Trophoblast cell (in vitro differentiated cells and primary cell): ENCODE measurements around the gene SLAMF7.

Experiments used
- DNase-seq, 2 donors: peaks; one replicate each; pipeline ENCODE4 v3.0.0-alpha.2; 2016
- H2AFZ ChIP-seq: 2 replicates; pipeline ENCODE4 v1.6.1; 2013; ENCODE audit warnings: low read length, moderate library complexity, mild to moderate bottlenecking; ENCODE audit not compliant: insufficient read depth, poor library complexity
- H2AK5ac ChIP-seq: 2 replicates; pipeline ENCODE4 v1.6.1; 2013; ENCODE audit warnings: mild to moderate bottlenecking, low read length
- H2BK120ac ChIP-seq: 2 replicates; pipeline ENCODE4 v1.6.1; 2013; ENCODE audit warnings: low read length, mild to moderate bottlenecking, moderate library complexity; ENCODE audit not compliant: insufficient read depth, poor library complexity
- H2BK12ac ChIP-seq: 2 replicates; pipeline ENCODE4 v1.6.1; 2013; ENCODE audit warnings: mild to moderate bottlenecking, low read length, moderate library complexity
- H2BK5ac ChIP-seq: 2 replicates; pipeline ENCODE4 v1.6.1; 2013; ENCODE audit warnings: low read length, low read depth, moderate library complexity, mild to moderate bottlenecking; ENCODE audit not compliant: poor library complexity
- H3K14ac ChIP-seq: 2 replicates; pipeline ENCODE4 v1.6.1; 2013; ENCODE audit warnings: mild to moderate bottlenecking, low read length
- H3K18ac ChIP-seq: 2 replicates; pipeline ENCODE4 v1.6.1; 2013; ENCODE audit warnings: mild to moderate bottlenecking, low read length
- H3K23ac ChIP-seq: 2 replicates; pipeline ENCODE4 v1.6.1; 2013; ENCODE audit warnings: low read length
- H3K27ac ChIP-seq: 2 replicates; pipeline ENCODE4 v1.5.1; 2013; ENCODE audit warnings: low read depth, mild to moderate bottlenecking, inconsistent platforms, low read length, moderate library complexity
- H3K27me3 ChIP-seq: 2 replicates; pipeline ENCODE4 v1.6.1; 2013; ENCODE audit warnings: inconsistent platforms, mild to moderate bottlenecking, low read length, moderate library complexity; ENCODE audit not compliant: insufficient read depth
- H3K36me3 ChIP-seq, 2 experiments: 1 replicate in 1 of 2; 2 replicates in 1 of 2; pipeline ENCODE4 v1.6.1; 2013; ENCODE audit warnings: low read length in 2 of 2, mild to moderate bottlenecking in 2 of 2, moderate library complexity in 1 of 2; ENCODE audit not compliant: insufficient read depth in 2 of 2, control insufficient read depth in 1 of 2
- H3K4ac ChIP-seq: 2 replicates; pipeline ENCODE4 v1.6.1; 2013; ENCODE audit warnings: low read depth, mild to moderate bottlenecking, low read length, moderate library complexity
- H3K4me1 ChIP-seq, 2 experiments: 1 replicate in 1 of 2; 2 replicates in 1 of 2; pipeline ENCODE4 v1.6.1; 2013; ENCODE audit warnings: low read length in 2 of 2, mild to moderate bottlenecking in 2 of 2, moderate library complexity in 1 of 2; ENCODE audit not compliant: insufficient read depth in 2 of 2, control insufficient read depth in 1 of 2
- H3K4me2 ChIP-seq: 2 replicates; pipeline ENCODE4 v1.6.1; 2013; ENCODE audit warnings: inconsistent platforms, mild to moderate bottlenecking, low read length, moderate library complexity
- H3K4me3 ChIP-seq: 2 replicates; pipeline ENCODE4 v1.5.1; 2013; ENCODE audit warnings: mild to moderate bottlenecking, low read depth, low read length, inconsistent platforms
- H3K79me1 ChIP-seq: one replicate; pipeline ENCODE4 v1.6.1; 2013; ENCODE audit warnings: low read length
- H3K79me2 ChIP-seq: 2 replicates; pipeline ENCODE4 v1.6.1; 2013; ENCODE audit warnings: low read length, mild to moderate bottlenecking; ENCODE audit not compliant: control insufficient read depth, insufficient read depth, poor library complexity
- H3K9ac ChIP-seq: 2 replicates; pipeline ENCODE4 v1.6.1; 2013; ENCODE audit warnings: mild to moderate bottlenecking, low read length
- H3K9me3 ChIP-seq: 2 replicates; pipeline ENCODE4 v1.6.1; 2013; ENCODE audit warnings: low read depth, mild to moderate bottlenecking, control low read depth, inconsistent platforms, low read length; ENCODE audit not compliant: insufficient read depth
- H4K12ac ChIP-seq: 2 replicates; pipeline ENCODE4 v1.6.1; 2013; ENCODE audit warnings: low read depth, mild to moderate bottlenecking, low read length, moderate library complexity
- H4K8ac ChIP-seq: 2 replicates; pipeline ENCODE4 v1.6.1; 2013; ENCODE audit warnings: low read depth, mild to moderate bottlenecking, low read length, moderate library complexity
- H4K91ac ChIP-seq: one replicate; pipeline ENCODE4 v1.6.1; 2013; ENCODE audit warnings: low read depth, mild to moderate bottlenecking, low read length, moderate library complexity
- WGBS: extraction: QIAGEN DNeasy Blood & Tissue Kit; methylation state at CpG from one replicate; pipeline ENCODE4 v1.1.7; 2013; ENCODE audit warnings: missing lambda C conversion rate; ENCODE audit not compliant: insufficient read length, insufficient coverage; ENCODE audit errors: extremely low coverage; 5-methylcytosine and 5-hydroxymethylcytosine counted together

Gene SLAMF7

GRCh38 chr1:160740133-160740688, 1.2 kb downstream of the SLAMF7 start:
- no peak overlapping the region for H4K8ac ChIP-seq
- no peak overlapping the region for H2BK5ac ChIP-seq

GRCh38 chr1:160741092-160741501, 2.0 kb downstream of the SLAMF7 start:
- no peaks in the 10 kb centered on the region for H3K36me3 ChIP-seq
- H3K14ac ChIP-seq, result no peak overlapping the region
- no peak overlapping the region for H3K9ac ChIP-seq
- H4K8ac ChIP-seq, result no peak overlapping the region
- H2BK12ac ChIP-seq, result no peak overlapping the region
- no peak overlapping the region for H3K4ac ChIP-seq
- no CpG with 5 or more reads among the region's 4 CpGs for WGBS
- no peak overlapping the region for H3K18ac ChIP-seq
- H2AFZ ChIP-seq, result no peak overlapping the region
- H3K23ac ChIP-seq, result no peak overlapping the region
- no peaks in the 10 kb centered on the region for H3K27me3 ChIP-seq
- no peak overlapping the region for H2BK120ac ChIP-seq
- no peaks in the 10 kb centered on the region for H3K79me2 ChIP-seq
- H4K91ac ChIP-seq, result no peak overlapping the region
- no peak overlapping the region for H2BK5ac ChIP-seq
- H3K4me3 ChIP-seq, result no peak overlapping the region
- no peak overlapping the region for H2AK5ac ChIP-seq
- DNase-seq, result no peak
- no peak overlapping the region for H3K27ac ChIP-seq
- no peak overlapping the region for H4K12ac ChIP-seq
- no peaks in the 10 kb centered on the region for H3K9me3 ChIP-seq
- no peaks in the 10 kb centered on the region for H3K79me1 ChIP-seq
- no peak overlapping the region for H3K4me2 ChIP-seq
- H3K4me1 ChIP-seq, result no peaks in the 10 kb centered on the region

More at GRCh38 chr1:160740133-160740688, 1.2 kb downstream of the SLAMF7 start:
- no peaks in the 10 kb centered on the region for H3K9me3 ChIP-seq
- H3K18ac ChIP-seq, result no peak overlapping the region
- H3K4me1 ChIP-seq, result no peaks in the 10 kb centered on the region
- no peaks in the 10 kb centered on the region for H3K79me2 ChIP-seq
- no peak overlapping the region for H3K14ac ChIP-seq
- H2AFZ ChIP-seq, result no peak overlapping the region
- no peaks in the 10 kb centered on the region for H3K36me3 ChIP-seq
- H3K9ac ChIP-seq, result no peak overlapping the region
- H3K79me1 ChIP-seq, result no peaks in the 10 kb centered on the region
- no peak for DNase-seq
- H3K4me2 ChIP-seq, result no peak overlapping the region
- no peaks in the 10 kb centered on the region for H3K27me3 ChIP-seq
- no peak overlapping the region for H3K4ac ChIP-seq
- no peak overlapping the region for H4K12ac ChIP-seq
- H3K23ac ChIP-seq, result no peak overlapping the region
- no peak overlapping the region for H3K4me3 ChIP-seq
- no peak overlapping the region for H4K91ac ChIP-seq
- no peak overlapping the region for H3K27ac ChIP-seq
- no peak overlapping the region for H2BK120ac ChIP-seq
- WGBS, result no CpG with 5 or more reads among the region's 5 CpGs
- no peak overlapping the region for H2BK12ac ChIP-seq
- no peak overlapping the region for H2AK5ac ChIP-seq

GRCh38 chr1:160741612-160742348, 2.7 kb downstream of the SLAMF7 start:
- Histone ChIP-seq H4K8ac (no peak overlapping the region), H3K27ac (no peak overlapping the region), H3K36me3 (no peaks in the 10 kb centered on the region), H3K4me2 (no peak overlapping the region), H2AK5ac (no peak overlapping the region), H2BK5ac (no peak overlapping the region), H4K91ac (no peak overlapping the region), H3K79me1 (no peaks in the 10 kb centered on the region), H3K79me2 (no peaks in the 10 kb centered on the region), H3K14ac (no peak overlapping the region), H3K4me1 (no peaks in the 10 kb centered on the region), H3K4ac (no peak overlapping the region), H3K18ac (no peak overlapping the region), H4K12ac (no peak overlapping the region), H2AFZ (no peak overlapping the region), H3K9ac (no peak overlapping the region), H2BK120ac (no peak overlapping the region), H3K4me3 (no peak overlapping the region), H3K23ac (no peak overlapping the region), H3K27me3 (no peaks in the 10 kb centered on the region), H2BK12ac (no peak overlapping the region), H3K9me3 (no peaks in the 10 kb centered on the region)
- no peak for DNase-seq
- no CpG with 5 or more reads among the region's 5 CpGs for WGBS

GRCh38 chr1:160742428-160743127, 3.5 kb downstream of the SLAMF7 start:
- no peaks in the 10 kb centered on the region for H3K79me1 ChIP-seq
- H2BK12ac ChIP-seq, result no peak overlapping the region
- H3K27me3 ChIP-seq, result no peaks in the 10 kb centered on the region
- no peak overlapping the region for H3K4ac ChIP-seq
- H3K36me3 ChIP-seq, result no peaks in the 10 kb centered on the region
- no peak overlapping the region for H2BK5ac ChIP-seq
- H3K4me2 ChIP-seq, result no peak overlapping the region
- H3K79me2 ChIP-seq, result no peaks in the 10 kb centered on the region
- H4K8ac ChIP-seq, result no peak overlapping the region
- H3K23ac ChIP-seq, result no peak overlapping the region
- H2BK120ac ChIP-seq, result no peak overlapping the region
- H3K18ac ChIP-seq, result no peak overlapping the region
- no peak overlapping the region for H3K14ac ChIP-seq
- H3K27ac ChIP-seq, result no peak overlapping the region
- no peak for DNase-seq
- no peak overlapping the region for H4K12ac ChIP-seq
- no peak overlapping the region for H4K91ac ChIP-seq
- H3K9ac ChIP-seq, result no peak overlapping the region
- no peak overlapping the region for H2AFZ ChIP-seq
- H3K9me3 ChIP-seq, result no peaks in the 10 kb centered on the region
- no CpG with 5 or more reads among the region's 8 CpGs for WGBS
- no peak overlapping the region for H2AK5ac ChIP-seq
- H3K4me1 ChIP-seq, result no peaks in the 10 kb centered on the region
- no peak overlapping the region for H3K4me3 ChIP-seq
